NCI-H510A treated with DMSO at 0.1 percent for 48 hours (cell line): ENCODE data around the gene NANOS1.
A peak's percentile ranks its signal among the peaks of the same experiment; 100 is the strongest.

Source experiments
- DNase-seq: peaks from one replicate; lab custom pipeline; 2025; lab: John Stamatoyannopoulos, UW

The NANOS1 gene

DNA sequence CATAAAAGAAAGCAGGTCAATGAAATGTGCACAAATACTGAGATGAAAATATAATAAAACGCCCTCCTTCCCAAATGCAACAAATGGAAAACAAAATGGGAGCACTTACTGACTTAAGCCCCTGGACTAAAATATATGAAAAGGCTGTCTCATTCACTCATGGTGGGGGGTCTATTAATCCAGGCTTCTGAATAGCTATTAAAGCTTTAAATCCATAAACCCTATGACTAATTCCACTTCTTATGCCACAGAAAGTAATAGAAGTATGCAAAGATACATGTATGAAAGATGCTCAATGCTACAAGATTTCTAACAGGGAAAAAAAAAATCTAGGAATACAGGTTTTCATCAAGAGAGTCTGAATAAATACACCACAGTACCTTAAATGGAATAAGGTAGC lies 30.6 kb downstream of the NANOS1 start:
- DNase-seq = no peak

DNA sequence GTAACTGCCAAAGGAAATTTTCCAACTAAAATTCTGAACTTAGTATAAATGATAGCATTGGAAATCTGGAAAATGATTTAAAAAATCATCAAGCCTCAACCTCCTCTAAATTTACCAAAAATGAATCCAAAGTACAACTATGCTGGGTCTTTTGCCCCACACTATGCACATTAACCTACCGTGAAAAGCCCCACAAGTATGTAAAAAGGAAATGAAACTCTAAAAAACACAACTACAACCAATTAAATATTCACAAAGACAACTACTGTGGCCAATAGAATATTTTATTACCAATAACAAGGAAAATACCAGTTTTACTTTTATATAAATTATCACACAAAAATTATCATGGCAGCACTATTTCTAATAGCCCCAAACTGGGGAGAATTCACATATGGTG lies 31.8 kb downstream of the NANOS1 start:
- no peak for DNase-seq

DNA sequence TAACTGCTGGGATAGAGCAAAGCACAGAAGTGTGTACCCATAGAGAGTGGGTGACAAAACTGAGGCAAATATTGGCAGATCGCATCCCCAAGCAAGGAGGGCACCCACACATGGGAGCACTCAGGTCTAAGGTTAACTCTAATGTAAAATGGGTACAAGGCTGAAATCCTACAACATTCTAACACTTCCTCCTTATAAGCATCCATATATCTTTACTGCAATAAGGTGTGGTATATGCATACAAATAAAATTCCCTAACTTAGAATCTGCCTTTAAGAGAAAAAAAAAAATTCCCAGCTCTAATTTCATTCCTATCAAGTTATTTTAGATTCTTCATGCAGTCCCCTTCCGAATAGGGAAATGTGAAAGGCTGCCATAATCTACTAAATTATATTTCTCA lies 32.4 kb downstream of the NANOS1 start:
- DNase-seq = no peak

DNA sequence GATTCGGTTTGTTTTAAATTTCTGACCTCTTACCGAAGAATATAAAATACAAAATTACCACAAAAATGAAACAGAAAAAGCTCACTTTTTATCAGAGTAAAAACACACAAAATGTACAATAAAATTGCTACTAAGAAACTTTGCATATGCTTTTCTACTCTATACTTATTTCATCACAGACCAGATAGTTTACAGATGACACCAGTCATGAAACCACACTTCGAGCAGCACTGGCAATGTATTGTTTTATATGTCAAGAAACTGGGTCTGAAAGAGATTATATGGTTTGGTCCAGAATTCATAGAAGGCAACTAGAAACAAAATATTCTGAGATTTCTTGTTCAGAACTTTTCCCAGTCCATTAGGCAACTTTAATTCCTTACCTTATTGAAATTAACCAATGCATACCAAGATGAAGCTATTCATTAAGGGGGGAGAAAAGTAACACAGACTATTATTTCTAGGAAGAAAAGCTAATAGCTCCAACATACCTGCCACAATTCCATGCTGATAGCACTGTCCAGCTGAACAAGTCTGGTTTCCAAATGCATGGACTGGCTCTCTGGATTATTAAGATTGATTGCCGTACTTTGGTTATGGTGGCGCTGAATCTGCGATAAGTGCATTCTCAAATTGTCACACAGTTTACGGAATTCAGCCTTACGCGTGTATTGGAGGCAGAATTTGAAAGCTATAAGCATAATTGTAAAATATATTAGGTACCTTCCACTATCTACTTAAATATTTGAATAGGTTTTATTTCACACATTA lies 41.1 kb downstream of the NANOS1 start:
- DNase-seq = no peak

DNA sequence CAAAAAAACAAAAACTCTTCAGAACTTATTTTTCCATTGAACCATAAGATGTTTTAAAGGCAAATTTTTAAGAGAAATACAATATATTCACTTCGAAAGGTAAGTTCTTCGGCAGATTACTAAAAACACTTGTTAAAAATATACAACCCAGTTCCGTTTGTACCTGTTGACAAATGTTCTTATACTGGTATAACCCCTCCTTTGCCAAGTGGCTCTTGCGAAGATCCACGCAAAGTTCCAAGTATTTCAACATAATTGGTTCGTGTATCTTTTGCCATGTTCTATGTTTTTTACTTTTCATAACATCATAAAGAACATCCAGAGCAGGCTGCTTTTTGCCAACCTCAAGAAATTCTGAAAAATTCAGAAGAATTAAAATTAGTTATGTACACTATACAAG lies 44.1 kb downstream of the NANOS1 start:
- DNase-seq = no peak

DNA sequence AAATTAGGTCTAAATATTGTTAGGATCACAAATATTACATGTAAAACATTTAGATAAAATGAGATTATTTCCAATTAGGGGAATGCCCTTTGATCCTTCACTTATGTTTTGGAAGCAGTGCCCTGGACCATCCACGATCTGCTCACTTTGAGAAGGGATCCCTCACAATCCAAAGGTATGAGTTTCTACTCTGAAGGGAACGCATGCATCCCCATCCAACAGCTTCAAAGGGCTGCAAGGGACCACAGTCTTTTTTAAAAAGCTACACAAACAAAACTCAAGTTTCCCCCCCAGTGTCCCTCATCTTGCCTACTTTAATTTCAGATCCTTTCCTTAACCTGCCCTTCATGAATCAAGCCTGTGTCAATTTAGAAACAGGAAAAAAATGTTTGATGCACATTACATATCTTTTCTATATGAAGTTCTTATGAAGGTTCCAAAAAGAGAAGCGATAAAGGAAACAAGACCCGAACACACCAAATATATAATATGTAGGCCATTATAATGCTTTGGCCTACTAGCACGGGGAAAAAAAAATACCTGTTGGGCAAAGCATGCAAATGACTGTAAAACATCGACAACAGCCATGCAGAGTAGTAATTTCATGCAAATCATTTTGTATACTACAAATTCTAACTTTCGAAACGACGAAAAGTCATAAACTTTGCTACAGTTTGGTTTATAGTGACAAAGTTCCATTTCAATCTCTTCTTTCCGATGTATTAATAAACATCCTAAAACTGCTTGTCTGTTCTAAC lies 49.1 kb downstream of the NANOS1 start:
- DNase-seq = no peak

DNA sequence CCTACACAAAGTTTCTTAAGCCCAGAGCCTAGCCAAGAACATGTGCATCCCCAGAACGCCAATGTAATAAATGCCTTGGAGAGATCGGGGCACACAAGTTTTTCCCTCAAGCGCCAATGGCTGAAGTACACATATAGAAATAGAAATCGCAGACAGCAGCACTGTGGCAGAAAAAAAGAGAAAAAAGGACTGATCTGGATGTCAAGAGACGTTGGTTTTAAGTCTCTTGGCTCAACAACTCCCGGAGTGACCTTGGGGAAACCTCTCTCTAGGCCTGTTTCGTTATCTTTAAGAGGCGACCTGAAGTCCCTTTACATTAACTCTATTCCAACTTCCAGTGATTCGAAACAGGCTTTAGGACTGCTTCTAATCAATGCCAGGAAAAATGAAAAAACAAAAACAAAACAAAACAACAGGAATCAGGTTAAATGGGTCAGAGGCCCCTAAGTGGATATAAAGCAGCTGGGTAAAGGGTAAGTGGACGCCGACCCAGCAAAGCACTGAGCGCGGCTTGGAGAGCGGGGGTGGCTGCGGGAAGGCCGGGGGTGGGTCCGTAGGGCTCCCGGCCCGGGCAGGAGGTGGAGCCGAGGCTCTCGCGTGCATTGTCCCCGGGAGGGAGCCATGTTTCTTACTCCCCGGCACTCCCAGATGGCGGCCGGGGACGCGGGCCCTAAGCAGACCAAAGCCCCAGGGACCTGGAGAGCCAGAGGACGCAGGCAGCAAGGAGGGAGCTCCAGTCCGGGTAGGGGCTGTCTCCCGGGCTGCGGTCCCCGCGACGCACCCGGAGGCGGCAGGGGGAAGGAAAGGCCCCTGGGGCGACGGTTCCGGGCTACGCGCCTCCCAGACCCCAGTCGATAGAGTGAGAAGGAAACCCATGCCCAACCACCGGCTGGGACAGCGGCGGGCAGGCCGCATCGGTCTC lies 50.3 kb downstream of the NANOS1 start:
- DNase-seq = peak; percentile 26

DNA sequence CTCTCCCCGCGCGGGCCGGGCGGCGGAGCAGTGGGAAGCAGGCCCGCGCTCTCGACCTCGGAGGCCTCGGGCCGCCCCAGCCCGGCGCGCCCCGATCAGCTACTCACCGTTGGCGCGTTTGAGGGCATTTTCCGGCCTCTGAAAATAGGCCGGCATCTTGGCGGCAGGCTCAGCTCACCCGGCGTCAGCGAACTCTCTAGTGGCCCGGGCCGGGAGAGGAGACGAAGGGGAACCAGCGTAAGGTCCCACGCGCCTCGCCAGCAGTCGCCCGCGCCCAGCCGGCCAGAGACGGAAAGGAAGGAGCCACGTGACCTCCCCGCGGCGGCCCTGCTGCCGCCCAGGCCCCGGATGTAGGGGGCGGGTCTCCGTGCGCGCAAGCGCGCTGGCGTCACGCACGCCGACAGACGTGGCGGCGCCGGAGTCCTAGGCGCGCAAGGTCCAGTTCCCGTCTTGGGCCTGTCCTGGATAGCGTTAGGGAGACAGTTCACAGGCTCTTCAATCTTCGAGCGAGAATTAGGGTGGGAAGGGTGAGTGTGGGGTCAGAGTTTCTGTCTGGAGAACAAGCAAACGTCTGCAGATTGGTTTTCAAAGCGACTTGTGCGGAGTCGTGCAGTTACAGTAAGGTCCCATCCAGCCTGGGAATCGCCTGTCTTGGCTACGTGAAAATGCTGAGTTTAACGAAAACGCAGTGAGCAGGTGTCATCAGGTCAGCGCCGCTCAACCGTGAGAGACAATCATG lies 51.2 kb downstream of the NANOS1 start, which contains the start of gene EIF3A:
TSS of gene EIF3A (minus strand) at position 297 of the 739 bp plus-strand sequence. CDS start at position 156, 141 bp downstream.
- peak; percentile 87 for DNase-seq
